Stimulated activated CD4-positive, alpha-beta T cell treated with anti-CD3 and anti-CD28 coated beads, Interleukin-15, amount 100 ng/mL, for 24 hours (primary cell): ENCODE results near the gene MAN2A1.
"Not testable (repeated sequence)": the region's sequence is repeated elsewhere in the genome, so short reads cannot be mapped to it uniquely, and the experiment has no call there.

Source experiments
- DNase-seq: peaks from one replicate; pipeline ENCODE4 v3.0.0-alpha.2; 2020

The MAN2A1 gene

GRCh38 chr5:109759306-109759705 is 69.6 kb downstream of the MAN2A1 start:
- no peak for DNase-seq

GRCh38 chr5:109760130-109760529 is 70.4 kb downstream of the MAN2A1 start:
- DNase-seq, result not testable (repeated sequence)

GRCh38 chr5:109762821-109763220 is 73.1 kb downstream of the MAN2A1 start:
- DNase-seq, result no peak

GRCh38 chr5:109767184-109767995 is 77.7 kb downstream of the MAN2A1 start:
- DNase-seq, result no peak

- DNase-seq, result no peak
Observed at GRCh38 chr5:109767997-109768396, 78.3 kb downstream of the MAN2A1 start.

- no peak for DNase-seq
Observed at GRCh38 chr5:109769597-109770291, 80.0 kb downstream of the MAN2A1 start.

- no peak for DNase-seq
Observed at GRCh38 chr5:109775130-109775529, 85.4 kb downstream of the MAN2A1 start.

GRCh38 chr5:109779036-109779735 is 89.5 kb downstream of the MAN2A1 start:
- DNase-seq, result no peak

GRCh38 chr5:109784687-109785086 is 95.0 kb downstream of the MAN2A1 start:
- no peak for DNase-seq

GRCh38 chr5:109786206-109786855 is 96.6 kb downstream of the MAN2A1 start:
- no peak for DNase-seq

- no peak for DNase-seq
Observed at GRCh38 chr5:109788596-109788995, 98.9 kb downstream of the MAN2A1 start.

GRCh38 chr5:109792613-109793012 is 102.9 kb downstream of the MAN2A1 start:
- no peak for DNase-seq

GRCh38 chr5:109803854-109804253 is 114.1 kb downstream of the MAN2A1 start:
- no peak for DNase-seq

- DNase-seq, result no peak
Observed at GRCh38 chr5:109805472-109805871, 115.7 kb downstream of the MAN2A1 start.

- no peak for DNase-seq
Observed at GRCh38 chr5:109805883-109806282, 116.2 kb downstream of the MAN2A1 start.

GRCh38 chr5:109812698-109813097 is 123.0 kb downstream of the MAN2A1 start:
- DNase-seq, result no peak

- DNase-seq, result no peak
Observed at GRCh38 chr5:109816732-109817131, 127.0 kb downstream of the MAN2A1 start.

- DNase-seq, result no peak
Observed at GRCh38 chr5:109819878-109820277, 130.2 kb downstream of the MAN2A1 start.

- DNase-seq, result no peak
Observed at GRCh38 chr5:109823597-109823996, 133.9 kb downstream of the MAN2A1 start.

GRCh38 chr5:109825450-109825849 is 135.7 kb downstream of the MAN2A1 start:
- no peak for DNase-seq

- no peak for DNase-seq
Observed at GRCh38 chr5:109826426-109826825, 136.7 kb downstream of the MAN2A1 start.

- no peak for DNase-seq
Observed at GRCh38 chr5:109829331-109829730, 139.6 kb downstream of the MAN2A1 start.

- DNase-seq, result no peak
Observed at GRCh38 chr5:109830955-109831502, 141.3 kb downstream of the MAN2A1 start.
